HuH-7.5 (cell line): Measurements from ENCODE around the gene POLR2E.

Experiments used
- DNase-seq: peaks from one replicate; pipeline ENCODE4 v3.0.0; 2011; ENCODE audit warnings: low spot score

POLR2E gene

GRCh38 chr19:1047696-1048147 lies 47.5 kb downstream of the POLR2E start:
- no peak for DNase-seq

GRCh38 chr19:1046836-1047695 lies 48.1 kb downstream of the POLR2E start:
- DNase-seq: no peak

DNA sequence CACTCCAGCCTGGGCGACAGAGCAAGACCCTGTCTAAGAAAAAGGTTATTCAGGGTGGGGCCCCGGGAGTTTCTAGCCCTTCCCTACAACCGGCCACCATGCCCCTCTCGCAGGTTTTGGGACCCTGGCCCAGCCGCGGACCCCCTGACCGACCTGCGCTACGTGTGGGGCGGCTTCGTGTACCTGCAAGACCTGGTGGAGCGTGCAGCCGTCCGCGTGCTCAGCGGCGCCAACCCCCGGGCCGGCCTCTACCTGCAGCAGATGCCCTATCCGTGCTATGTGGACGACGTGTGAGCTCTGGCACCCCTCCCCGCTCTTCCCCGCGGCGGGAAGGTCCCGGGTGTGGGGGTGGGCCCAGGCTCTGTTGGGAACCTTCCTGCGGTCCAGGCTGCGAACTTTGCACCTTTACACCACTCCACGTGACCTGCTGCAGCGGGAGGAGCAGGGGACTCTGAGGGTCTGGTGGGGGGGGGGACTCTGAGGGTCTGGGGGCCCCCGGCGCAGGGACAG lies 49.0 kb downstream of the POLR2E start:
- DNase-seq: no peak

DNA sequence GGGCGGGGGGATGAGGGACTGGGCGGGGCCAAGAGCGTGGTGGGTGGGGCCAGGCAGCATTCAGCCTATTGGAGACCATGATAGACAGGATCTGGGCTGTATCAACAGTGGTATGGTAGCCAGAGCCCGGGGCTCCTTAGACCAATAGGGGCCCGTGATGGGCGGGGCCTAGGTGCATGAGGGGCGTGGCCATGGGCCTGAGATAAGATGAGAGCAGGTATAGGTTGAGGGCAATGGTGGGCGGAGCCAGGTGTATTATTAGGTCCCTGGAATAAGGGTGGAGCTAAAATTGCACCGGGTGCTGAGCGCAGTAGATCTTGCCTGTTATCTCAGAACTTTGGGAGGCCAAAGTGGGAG lies 50.0 kb downstream of the POLR2E start:
- no peak for DNase-seq

DNA sequence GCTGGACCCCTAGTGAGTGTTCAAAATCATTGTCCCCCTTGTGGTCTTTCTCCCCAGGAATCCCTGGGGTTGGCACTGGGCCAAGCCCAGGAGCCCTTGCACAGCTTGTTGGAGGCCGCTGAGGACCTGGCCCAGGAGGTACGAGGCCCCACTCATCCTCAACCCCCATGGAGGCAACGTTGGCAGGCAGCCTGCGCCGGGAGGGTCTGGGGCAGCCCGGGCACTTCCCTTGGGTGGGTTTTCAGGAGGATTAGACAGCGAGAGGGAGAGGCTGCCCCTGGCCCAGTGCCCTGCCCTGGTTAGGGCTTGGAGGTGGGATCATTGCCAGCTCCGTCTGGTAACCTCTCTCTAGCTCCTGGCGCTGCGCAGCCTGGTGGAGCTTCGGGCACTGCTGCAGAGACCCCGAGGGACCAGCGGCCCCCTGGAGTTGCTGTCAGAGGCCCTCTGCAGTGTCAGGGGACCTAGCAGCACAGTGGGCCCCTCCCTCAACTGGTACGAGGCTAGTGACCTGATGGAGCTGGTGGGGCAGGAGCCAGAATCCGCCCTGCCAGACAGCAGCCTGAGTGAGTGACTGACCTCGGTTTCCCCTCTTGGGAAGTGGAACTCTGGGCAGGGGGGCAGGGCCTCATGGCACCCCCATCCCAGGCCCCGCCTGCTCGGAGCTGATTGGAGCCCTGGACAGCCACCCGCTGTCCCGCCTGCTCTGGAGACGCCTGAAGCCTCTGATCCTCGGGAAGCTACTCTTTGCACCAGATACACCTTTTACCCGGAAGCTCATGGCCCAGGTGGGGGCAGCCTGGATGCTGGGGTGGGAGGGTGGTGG lies 52.3 kb downstream of the POLR2E start:
- DNase-seq: no peak

- DNase-seq: no peak
Observed at GRCh38 chr19:1041835-1042685, 53.1 kb downstream of the POLR2E start.

DNA sequence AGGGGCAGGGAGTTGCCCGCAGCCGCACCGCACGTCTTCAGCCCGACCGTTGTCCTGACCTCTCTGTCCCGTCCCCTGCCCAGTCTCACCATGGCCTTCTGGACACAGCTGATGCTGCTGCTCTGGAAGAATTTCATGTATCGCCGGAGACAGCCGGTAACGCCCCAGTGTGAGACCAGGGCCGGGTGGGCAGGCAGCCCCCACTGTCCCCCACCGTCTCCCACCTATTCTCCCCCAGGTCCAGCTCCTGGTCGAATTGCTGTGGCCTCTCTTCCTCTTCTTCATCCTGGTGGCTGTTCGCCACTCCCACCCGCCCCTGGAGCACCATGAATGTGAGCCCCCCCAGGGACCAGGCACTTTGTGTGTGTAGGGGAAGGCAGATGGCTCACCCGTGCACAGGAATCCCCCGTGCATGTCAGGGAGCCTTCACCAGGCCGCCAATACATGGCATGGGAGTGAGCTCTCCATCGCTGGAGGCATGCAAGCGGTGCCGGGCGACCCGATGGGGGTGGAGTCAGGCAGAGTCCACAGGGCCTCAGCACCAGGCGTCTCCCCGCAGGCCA lies 53.8 kb downstream of the POLR2E start:
- DNase-seq: peak; percentile 60

GRCh38 chr19:1040476-1041271 lies 54.5 kb downstream of the POLR2E start:
- DNase-seq: peak; percentile 100

GRCh38 chr19:1039646-1040475 lies 55.3 kb downstream of the POLR2E start, which contains the start of gene ABCA7:
TSS of gene ABCA7 (plus strand) at chr19:1040107. CDS start at chr19:1041362, 1,255 bp downstream.
- DNase-seq: peak; percentile 98

- no peak for DNase-seq
Observed at GRCh38 chr19:1038978-1039645, 56.1 kb downstream of the POLR2E start.

DNA sequence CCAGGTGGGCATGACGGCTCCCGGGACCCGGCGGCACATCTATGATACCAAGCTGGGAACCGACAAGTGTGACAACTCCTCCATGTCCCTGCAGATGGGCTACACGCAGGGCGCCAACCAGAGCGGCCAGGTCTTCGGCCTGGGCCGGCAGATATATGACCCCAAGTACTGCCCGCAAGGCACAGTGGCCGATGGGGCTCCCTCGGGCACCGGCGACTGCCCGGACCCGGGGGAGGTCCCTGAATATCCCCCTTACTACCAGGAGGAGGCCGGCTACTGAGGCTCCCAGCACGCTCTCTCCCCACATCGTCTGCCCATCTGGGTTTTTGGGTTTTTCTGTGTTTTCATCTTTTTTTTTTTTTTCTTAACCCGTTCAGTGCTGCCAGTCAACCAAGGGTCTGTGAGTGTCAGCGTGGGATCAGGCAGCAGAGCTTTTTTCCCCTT lies 57.5 kb downstream of the POLR2E start:
- no peak for DNase-seq
